GM11168 (cell line): ENCODE data around the gene RAD50.
"Not testable (repeated sequence)": the region's sequence is repeated elsewhere in the genome, so short reads cannot be mapped to it uniquely, and the experiment has no call there.

Experiments
- in situ Hi-C: fragments of 300-500 bp; cut with MboI; formaldehyde crosslinking; loops from one replicate; pipeline ENCODE4 v1.12.0; 2022; ENCODE audit warnings: low sequenced_read_pairs; ENCODE audit not compliant: unreplicated experiment

Gene RAD50

GRCh38 chr5:132549576-132549975 lies 7.2 kb upstream of the RAD50 start:
- in situ Hi-C loops: no loop called here

- in situ Hi-C loops: no loop called here
Measured at GRCh38 chr5:132556153-132556762, 519 bp upstream of the RAD50 start.

- in situ Hi-C loops: no loop called here
Measured at GRCh38 chr5:132557478-132558172, 848 bp downstream of the RAD50 start.

GRCh38 chr5:132559383-132560060 lies 2.7 kb downstream of the RAD50 start:
- in situ Hi-C loops: no loop called here

GRCh38 chr5:132561601-132562000 lies 4.8 kb downstream of the RAD50 start:
- in situ Hi-C loops: no loop called here

- in situ Hi-C loops: not testable (repeated sequence)
Measured at GRCh38 chr5:132564555-132564954, 7.8 kb downstream of the RAD50 start.

GRCh38 chr5:132566657-132567056 lies 9.9 kb downstream of the RAD50 start:
- in situ Hi-C loops: no loop called here

- in situ Hi-C loops: no loop called here
Measured at GRCh38 chr5:132576123-132576522, 19.3 kb downstream of the RAD50 start.

GRCh38 chr5:132584560-132584959 lies 27.8 kb downstream of the RAD50 start:
- in situ Hi-C loops: not testable (repeated sequence)

GRCh38 chr5:132586063-132586462 lies 29.3 kb downstream of the RAD50 start:
- in situ Hi-C loops: no loop called here

- in situ Hi-C loops: no loop called here
Measured at GRCh38 chr5:132589467-132589866, 32.7 kb downstream of the RAD50 start.

- in situ Hi-C loops: no loop called here
Measured at GRCh38 chr5:132591145-132591544, 34.4 kb downstream of the RAD50 start.

GRCh38 chr5:132592521-132592920 lies 35.7 kb downstream of the RAD50 start:
- in situ Hi-C loops: no loop called here

GRCh38 chr5:132594170-132594569 lies 37.4 kb downstream of the RAD50 start:
- in situ Hi-C loops: no loop called here

- in situ Hi-C loops: no loop called here
Measured at GRCh38 chr5:132595624-132596023, 38.8 kb downstream of the RAD50 start.

- in situ Hi-C loops: no loop called here
Measured at GRCh38 chr5:132601071-132601728, 44.4 kb downstream of the RAD50 start.

- in situ Hi-C loops: no loop called here
Measured at GRCh38 chr5:132607095-132607494, 50.3 kb downstream of the RAD50 start.

GRCh38 chr5:132608107-132608506 lies 51.3 kb downstream of the RAD50 start:
- in situ Hi-C loops: no loop called here

- in situ Hi-C loops: no loop called here
Measured at GRCh38 chr5:132611965-132612364, 55.2 kb downstream of the RAD50 start.

GRCh38 chr5:132612846-132613245 lies 56.1 kb downstream of the RAD50 start:
- in situ Hi-C loops: no loop called here

GRCh38 chr5:132621699-132622098 lies 64.9 kb downstream of the RAD50 start:
- in situ Hi-C loops: no loop called here
